SK-N-DZ (cell line): ENCODE data around the gene BCO1. TPM values are rescaled to one million over a fixed set of nuclear protein-coding genes. Genes with fewer than 3 reads are reported as not detected.
"Not testable (repeated sequence)": the region's sequence is repeated elsewhere in the genome, so short reads cannot be mapped to it uniquely, and the experiment has no call there.

Source experiments
- DNase-seq: peaks from one replicate; pipeline ENCODE4 v3.0.0-alpha.2; 2015; ENCODE audit warnings: low spot score
- polyA plus RNA-seq, 2 experiments: library from polyadenylated mRNA; depleted of rRNA; stranded (reverse); fragments of >200 nt; gene quantifications; 2 replicates each; pipeline ENCODE4 v1.2.3, GENCODE V29; 2014

The BCO1 gene, protein sequence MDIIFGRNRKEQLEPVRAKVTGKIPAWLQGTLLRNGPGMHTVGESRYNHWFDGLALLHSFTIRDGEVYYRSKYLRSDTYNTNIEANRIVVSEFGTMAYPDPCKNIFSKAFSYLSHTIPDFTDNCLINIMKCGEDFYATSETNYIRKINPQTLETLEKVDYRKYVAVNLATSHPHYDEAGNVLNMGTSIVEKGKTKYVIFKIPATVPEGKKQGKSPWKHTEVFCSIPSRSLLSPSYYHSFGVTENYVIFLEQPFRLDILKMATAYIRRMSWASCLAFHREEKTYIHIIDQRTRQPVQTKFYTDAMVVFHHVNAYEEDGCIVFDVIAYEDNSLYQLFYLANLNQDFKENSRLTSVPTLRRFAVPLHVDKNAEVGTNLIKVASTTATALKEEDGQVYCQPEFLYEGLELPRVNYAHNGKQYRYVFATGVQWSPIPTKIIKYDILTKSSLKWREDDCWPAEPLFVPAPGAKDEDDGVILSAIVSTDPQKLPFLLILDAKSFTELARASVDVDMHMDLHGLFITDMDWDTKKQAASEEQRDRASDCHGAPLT
- 0.35 and 0.46 TPM in 2 replicates for polyA plus RNA-seq (2014; cell fraction: cytosol; rRNA removed)
- polyA plus RNA-seq (2014; cell fraction: nucleus; rRNA removed) = 0.31 and 0.38 TPM in 2 replicates

DNA sequence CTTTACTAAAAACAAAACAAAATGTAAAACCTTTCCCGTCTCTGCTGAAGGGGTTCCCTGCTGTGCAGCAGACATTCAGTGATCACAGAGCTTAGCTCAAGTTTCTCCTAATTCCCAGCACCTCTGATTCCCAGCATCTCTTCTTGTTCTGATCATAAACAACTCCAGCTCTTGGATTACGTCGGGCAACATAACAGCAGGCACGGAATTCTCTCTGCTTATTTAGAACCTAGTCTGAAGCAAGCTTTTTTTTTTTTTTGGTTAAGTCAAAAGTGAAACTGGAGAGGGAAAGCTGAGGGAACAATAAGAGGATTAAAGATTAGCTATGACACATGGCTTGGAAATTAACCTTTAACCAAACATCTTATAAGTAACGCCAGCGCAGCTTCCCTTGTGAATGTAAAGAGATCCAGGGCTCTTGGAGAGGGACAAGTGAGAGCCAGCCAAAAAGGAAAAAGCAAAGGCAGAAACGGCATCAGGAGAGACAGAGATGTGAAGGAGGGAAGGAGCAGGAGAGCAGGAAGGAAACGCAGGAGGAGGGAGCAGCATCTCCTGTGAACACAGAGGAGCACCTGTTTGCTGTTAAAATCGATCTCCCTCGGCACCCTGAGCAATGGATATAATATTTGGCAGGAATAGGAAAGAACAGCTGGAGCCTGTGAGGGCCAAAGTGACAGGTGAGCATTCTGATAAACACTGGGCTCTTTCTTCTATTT is at the start of gene BCO1:
Gene BCO1, plus strand, starts transcription at position 394 of the 716 bp plus-strand sequence. Its CDS starts 220 bp downstream, at position 614.
- DNase-seq = peak; percentile 26

DNA sequence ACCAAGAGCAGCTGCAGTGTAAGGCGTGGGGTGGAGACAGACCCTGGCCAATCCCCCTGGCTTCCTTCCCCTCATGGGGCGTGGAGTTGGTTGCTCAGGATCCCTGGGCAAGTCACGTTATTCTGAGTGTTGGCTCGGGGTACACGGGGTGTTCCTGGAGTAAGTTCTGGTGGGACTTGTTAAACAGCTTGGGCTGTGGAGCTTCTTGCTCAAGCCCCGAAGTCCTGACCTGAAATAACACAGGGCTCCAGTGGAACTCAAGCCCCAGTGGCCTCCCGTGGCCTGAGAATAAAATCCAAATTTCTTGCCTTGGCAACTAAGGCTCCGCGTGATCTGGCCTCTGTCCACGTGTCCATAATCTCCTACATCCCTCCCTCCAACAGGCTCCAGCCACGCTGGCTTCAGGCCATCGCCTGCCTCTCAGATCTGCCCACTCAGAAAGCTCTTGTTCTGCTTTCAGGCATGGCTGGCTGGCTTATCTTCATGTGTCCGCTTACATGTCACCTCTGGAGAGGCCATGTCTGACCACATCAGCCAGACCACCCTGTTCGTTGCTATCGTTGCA is 49.3 kb upstream of the BCO1 start:
- no peak for DNase-seq

DNA sequence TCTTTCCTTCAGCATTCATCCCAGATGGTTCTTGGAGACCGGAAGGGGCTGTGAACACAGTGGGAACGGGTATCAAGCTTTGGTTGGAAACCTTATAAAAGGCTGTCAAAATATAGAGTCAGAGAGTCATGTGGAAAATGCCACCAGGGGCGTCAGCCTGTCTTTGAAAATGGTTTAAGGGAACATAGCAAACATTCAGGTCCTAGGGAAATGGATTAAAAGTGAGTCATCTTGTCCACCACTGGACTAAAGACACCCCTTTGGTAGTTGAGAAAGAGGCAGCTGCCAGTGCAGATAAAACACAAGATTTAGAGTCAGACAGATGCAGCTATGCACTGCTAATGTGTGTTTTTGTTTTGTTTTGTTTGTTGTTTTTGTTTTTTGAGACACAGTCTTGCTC is 47.8 kb upstream of the BCO1 start:
- no peak for DNase-seq

DNA sequence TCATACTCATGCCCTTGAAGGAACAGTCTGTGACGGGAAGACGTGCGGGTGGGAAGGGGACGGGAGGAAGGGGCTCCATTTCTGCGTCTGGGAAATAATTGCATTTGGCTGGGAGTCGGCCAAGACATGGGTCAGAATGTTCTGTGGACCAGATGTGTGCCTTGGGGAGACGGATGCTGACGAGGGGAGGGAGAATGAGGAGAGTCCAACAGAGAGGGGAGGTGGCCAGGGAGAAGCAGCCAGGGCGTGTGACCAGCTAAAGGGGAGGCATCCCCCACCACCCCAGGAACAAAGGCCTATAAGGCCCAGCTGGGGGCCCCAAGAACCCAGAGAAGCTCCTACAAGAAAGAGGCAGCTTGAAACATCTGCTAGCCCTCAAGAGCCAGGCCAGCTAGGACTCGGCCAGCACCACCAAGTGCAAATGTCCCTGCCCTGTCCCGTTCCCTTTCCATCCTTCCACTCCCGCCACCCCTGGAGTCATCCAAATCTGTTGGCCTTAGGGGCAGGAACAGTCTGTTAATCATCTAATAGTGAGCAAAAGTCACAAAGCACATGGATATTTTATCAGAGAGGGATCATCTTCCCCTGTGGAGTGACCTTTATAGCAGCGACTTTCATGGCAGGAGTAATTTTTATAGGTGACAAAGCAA is 42.5 kb upstream of the BCO1 start:
- DNase-seq = no peak

DNA sequence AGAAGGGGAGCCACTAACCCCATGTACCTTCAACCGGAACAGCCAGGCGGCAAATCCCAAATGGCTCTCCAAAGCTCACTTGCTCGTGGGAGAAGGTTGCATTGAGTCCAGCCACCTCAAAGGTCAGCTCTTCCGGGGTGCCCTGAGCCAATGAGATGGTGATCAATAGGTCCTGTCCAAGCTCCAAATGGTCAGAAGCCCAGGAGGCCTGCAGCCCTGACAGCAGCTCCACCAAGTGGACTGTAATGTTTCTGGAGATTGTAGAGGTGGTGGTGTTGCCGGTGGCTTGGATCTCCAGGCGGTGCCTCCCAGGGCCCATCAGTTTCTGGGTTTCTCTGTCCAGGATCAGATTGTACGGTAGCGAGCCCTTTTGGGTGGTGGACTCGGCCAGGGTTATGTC is 39.9 kb upstream of the BCO1 start:
- DNase-seq = no peak

DNA sequence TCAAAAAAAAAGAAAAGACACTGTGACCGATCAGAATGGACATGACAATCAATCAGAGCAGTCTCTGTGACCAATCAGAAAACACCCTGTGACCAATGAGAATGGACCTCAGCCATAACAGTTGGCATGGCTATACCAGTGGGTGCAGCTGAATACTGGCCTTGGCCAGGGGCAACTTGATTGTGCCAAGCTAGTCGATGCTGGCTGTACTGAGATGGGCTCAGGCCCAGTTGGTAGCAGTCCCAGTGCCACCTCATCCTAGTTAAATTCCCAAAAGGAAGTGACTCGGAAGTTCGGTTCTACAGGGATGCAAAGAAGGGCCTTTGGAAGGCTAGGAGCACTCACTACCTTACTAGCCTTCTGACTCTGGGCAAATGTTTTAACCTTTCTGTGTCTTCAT is 37.2 kb upstream of the BCO1 start:
- no peak for DNase-seq

DNA sequence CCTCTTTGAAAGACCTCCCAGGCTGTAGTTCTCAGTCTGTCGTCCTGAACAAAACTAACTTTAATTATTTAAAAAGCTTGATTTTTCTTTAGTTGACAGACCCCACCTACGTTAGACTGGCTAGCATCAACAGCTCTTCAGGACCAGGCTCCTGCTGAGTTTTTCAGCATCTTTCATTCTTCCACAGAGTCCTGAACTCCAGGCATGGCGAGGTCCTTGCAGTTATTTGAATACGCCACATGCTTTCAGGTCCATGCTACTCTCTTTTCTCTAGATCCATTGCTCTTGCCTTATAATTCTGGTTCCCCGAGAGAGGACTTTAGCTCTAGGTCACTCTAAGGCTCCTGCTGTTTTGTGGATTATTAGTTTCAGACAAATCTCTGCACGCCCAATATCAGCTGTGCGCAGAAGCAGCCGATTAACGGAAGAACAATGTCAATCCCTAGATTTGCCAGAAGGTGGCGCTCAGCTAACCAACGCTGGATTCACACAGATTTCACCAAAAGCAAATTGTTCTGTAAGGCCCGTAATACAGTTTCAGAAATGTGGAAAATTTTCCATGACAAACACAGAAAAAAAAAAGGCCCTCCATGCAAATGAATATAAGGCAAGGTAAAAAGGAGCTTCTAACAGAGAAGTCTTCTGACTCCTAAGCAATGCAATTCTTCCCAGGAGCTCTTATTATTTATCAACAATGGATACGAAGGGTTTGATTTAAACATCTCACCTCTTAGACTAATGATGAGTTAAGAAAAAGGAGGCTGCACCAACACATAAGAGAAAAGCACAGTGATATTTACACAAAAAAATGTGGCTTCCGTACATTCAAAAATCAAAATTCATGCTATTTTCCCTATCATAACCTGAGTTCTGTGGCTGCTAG is 33.5 kb upstream of the BCO1 start:
- DNase-seq = peak; percentile 70

DNA sequence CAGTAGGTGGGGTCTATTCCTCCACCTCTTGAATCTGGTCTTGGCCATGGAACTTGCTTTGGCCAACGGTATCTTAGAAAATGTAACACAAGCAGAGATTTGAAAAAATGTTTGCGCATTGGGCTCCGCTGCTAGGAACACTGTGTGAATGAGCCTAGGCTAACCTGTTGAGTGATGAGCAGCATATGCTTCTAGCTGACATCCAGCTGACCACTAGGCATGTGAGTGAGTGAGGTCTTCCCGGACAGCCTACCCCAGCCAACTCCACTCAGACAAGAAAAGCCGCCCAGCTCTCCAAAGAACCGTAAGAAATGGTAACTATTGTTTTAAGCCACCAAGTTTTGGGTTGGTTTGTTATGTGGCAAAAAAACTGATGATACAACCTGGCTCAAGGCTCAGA is 31.4 kb upstream of the BCO1 start:
- DNase-seq = no peak

DNA sequence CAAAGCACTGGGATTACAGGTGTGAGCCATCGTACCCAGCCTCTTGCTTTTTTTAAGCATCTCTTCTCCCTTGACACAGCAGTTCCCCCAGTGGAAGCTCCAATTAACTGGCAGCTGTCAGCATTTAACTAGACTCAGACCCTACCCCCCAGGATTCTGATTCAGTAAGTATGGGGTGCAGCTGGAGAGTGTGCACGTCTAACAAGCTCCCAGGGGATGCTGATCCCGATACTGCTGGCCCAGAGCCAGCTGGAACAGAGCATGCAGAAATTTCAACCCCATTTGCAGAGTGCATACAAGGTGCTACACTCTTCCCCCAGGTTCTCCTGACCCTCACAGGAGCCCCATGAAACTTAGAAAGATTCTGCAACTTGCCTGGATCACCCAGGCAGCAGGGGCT is 27.7 kb upstream of the BCO1 start:
- DNase-seq = peak; percentile 43

DNA sequence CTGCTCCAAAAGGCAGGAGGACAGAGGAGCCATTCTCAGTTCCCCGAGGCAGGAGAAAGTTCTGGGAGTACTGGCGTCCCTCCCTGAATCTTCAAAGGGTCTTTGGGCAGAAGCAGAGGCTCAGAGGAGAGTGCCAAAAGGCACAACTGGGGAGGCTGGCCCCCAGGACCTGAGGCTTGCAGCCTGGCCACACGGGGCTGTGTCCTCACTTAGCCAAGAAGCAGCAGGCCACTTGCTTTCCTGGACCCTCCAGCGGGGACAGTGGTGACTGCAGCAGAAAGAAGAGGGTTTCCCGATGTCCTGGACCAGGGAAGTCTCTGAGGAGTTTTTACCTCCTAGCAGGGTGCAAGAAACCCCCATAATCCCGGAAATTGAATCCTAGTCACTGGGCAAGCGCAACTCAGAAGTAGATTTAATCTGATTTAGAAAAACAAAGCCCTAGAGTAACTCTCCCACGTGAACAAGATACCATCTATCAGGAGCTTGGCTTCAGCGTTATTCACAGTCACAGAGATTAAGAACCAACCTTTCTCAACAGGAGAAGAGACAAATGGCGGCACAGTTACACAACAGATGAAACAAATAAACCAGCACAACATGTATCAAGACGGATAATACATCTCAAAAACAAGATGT is 25.5 kb upstream of the BCO1 start:
- peak; percentile 76 for DNase-seq

DNA sequence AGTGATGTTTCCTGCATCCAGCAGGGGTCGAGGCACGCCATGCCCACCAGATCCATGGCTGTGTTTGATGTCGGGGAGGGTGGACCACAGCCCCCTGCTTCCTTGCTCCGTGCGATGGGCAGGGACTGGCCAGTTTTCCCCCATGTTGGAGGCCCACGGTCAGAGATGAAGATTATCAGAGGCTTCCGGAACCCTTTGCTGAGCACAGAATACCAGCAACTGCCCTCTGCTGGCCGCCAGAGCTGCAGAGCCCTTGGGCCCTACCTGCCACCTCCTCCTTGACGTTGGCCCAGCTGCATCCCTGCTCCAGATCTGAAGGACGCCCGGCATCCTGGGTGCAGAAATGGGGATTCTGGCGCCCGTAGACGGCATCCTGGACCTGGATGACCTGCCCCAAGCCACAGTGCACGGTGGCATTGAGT is 23.7 kb upstream of the BCO1 start:
- DNase-seq = no peak

DNA sequence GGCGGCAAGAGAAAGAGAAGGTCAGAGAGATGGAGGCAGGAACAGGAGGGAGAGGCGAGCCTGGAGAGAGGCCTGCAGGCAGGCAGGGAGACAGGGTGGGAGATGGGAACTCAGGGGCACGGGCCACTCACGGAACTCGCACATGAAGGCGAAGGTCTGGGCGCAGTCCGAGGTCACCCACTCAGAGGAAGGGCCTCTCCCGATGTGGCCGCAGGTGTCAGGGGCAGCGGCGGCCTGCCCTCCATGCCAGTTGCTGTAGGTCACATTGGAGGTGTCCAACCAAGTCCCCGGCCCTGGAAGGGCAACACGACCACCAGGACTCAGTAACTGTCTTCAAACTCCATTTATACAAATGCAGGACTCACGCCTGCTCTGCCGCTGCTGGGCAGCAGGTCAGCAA is 22.4 kb upstream of the BCO1 start:
- no peak for DNase-seq

DNA sequence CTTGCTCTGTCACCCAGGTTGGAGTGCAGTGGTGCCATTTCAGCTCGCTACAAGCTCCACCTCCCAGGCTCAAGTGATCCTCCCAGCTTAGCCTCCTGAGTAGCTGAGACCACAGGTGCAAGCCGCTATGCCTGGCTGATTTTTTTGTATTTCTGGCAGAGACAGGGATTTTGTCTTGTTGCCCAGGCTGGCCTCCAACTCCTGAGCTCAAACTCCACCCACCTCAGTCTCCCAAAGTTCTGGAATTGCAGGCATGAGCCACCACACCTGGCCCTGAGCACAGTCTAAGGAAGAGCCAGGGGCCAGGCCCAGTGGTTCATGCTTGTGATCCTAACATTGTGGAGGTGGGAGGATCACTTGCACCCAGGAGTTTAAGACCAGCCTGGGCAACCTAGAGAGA is 21.8 kb upstream of the BCO1 start:
- no peak for DNase-seq

DNA sequence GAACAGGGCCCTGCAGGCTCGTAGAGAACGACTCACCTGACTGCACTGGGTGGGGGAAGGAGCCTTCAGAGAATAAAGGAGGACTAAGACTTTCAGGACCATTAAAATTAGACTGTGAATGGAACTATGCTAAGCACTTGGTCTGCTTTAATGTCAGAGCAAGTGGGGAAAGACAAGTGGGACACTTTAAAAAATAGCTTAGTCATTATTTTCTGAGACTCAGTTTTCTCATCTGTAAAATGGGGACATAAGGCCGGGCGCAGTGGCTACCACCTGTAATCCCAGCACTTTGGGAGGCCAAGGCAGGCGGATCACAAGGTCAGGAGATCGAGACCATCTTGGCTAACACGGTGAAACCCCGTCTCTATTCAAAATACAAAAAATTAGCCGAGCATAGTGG is 19.3 kb upstream of the BCO1 start:
- no peak for DNase-seq

DNA sequence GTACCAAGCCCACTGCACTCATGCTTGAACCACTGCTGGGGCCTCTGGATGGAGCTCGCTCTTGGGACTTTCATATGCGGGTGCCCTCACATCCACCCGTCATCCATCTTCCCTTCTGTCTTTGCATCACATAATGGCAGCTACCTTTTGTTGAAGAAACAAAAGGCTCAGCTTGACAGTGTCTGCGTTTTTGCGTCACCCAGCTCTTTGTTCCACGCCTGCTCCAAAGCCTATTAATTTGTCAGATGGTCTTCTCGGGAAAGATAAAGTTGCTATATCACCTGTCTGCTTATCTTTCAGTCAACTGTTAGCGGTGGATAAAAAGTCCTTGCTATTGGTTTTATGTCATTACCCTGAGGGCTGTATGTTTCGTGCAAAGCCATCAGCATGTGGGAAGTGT is 18.1 kb upstream of the BCO1 start:
- no peak for DNase-seq

DNA sequence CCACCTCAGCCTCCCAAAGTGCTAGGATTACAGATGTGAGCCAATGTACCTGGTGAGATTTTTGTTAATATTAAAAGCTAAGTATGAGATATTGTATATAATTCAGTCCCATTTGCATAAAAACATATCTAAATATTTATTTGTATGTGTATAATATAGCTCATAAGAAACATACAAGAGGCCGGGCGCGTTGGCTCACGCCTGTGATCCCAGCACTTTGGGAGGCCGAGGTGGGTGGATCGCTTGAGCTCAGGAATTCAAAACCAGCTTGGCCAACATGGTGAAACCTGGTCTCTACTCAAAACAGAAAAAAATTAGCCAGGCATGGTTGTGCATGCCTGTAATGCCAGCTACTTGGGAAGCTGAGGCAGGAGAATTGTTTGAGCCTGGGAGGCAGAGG is 16.8 kb upstream of the BCO1 start:
- no peak for DNase-seq

DNA sequence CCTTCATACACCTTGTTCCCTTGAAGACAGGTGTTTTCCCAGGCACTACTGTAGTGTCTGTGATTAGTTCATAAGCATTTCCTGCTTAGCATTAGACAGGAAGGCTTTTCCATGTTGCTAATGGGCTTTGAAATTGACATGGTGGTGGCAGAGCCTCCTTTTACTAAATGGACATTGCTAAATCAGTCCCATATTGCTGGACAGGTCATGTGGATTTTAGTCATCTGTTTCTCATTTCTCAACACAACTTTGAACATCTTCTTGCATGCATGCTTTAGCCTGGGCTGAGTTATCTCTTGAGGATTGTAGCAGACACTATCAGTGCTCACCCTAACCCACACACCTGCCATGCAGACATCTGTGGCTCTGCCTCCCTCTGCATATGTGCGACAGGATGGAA is 13.7 kb upstream of the BCO1 start:
- no peak for DNase-seq

DNA sequence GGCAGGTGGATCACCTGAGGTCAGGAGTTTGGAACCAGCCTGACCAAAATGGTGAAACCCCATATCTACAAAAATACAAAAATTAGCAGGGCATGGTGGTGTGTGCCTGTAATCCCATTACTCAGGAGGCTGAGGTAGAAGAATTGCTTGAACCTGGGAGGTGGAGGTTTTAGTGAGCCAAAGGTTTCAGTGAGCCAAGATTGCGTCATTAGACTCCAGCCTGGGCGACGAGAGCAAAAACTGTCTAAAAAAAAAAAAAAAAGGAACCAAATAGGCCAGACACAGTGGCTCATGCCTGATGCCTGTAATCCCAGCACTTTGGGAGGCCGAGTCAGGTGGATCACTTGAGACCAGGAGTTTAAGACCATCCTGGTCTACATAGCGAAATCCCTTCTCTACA is 12.8 kb upstream of the BCO1 start:
- DNase-seq = not testable (repeated sequence)

DNA sequence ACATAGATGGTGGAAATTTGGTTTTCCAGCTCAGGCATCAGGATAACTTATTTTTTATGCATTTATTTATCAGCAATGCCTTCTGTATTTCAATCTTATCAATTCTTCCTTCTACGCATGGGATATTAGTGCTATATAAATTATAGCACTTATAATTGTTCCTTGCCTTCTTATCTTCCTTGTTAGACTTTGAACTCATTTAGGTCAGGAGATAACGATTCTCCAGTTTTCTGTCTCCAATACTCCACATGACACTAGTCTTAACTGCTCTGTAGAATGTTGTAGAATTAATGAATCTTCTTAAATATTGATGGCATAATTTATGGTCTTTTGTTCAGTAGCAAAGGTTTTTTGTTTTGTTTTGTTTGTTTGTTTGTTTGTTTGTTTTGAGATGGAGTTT is 10.7 kb upstream of the BCO1 start:
- DNase-seq = no peak

DNA sequence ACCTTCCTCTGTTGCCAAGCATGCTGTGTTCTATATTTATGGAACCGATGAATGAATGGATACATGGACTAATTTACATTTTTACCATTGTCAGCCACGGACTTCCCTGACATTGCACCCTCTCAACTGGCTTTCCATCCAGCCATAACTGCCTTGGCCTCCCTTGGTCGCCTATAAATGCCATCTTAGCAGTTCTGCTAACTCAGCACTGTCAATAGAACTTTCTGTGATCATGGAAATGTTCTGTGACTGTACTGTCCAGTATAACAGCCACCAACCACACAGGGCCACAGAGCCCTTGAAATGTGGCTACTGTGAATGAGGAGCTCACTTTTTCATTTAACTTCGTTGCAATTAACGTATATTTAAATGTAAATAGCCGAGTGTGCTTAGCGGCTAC is 8.7 kb upstream of the BCO1 start:
- no peak for DNase-seq
